Ishikawa (cell line): Measurements from ENCODE around the gene DNAH7.

Experiments used
- EP300 ChIP-seq: IDR thresholded peaks from 2 replicates; pipeline ENCODE4 v1.6.1; 2012; ENCODE audit warnings: borderline replicate concordance
- NFIC ChIP-seq: IDR thresholded peaks from 2 replicates; pipeline ENCODE4 v1.6.1; 2012
- RAD21 ChIP-seq: IDR thresholded peaks from 2 replicates; pipeline ENCODE4 v1.6.1; 2012; ENCODE audit warnings: low read depth
- TCF12 ChIP-seq: IDR thresholded peaks from 2 replicates; pipeline ENCODE4 v1.6.1; 2012; ENCODE audit warnings: low read depth
- ZBTB7A ChIP-seq: IDR thresholded peaks from 2 replicates; pipeline ENCODE4 v1.6.1; 2012; ENCODE audit warnings: low read depth
- TF ChIP-seq, protein P1 (sequence below): IDR thresholded peaks from 2 replicates; pipeline ENCODE4 v1.6.1; 2012
- TF ChIP-seq, protein P2 (sequence below): IDR thresholded peaks from 2 replicates; pipeline ENCODE4 v1.6.1; 2012
- TF ChIP-seq, protein P3 (sequence below): IDR thresholded peaks from 2 replicates; pipeline ENCODE4 v1.6.1; 2012; ENCODE audit warnings: low read depth, mild to moderate bottlenecking

DNA sequence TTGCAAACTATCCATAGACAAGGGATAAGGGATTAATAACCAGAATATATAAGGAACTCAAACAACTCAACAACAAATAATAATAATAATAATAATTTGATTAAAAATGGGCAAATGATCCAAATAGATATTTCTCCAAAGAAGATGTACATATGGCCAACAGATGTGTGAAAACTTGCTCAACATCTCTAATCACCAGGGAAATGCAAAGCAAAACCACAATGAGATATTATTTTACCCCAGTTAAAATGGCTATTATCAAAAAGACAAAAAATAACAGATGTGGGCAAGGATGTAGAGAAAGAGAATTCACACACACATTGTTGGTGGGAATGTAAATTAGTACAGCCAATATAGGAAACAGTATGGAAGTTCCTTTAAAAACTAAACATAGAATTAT is 26.9 kb downstream of the DNAH7 start:
- no peak for TF ChIP-seq EP300
- TF ChIP-seq, protein P1, sequence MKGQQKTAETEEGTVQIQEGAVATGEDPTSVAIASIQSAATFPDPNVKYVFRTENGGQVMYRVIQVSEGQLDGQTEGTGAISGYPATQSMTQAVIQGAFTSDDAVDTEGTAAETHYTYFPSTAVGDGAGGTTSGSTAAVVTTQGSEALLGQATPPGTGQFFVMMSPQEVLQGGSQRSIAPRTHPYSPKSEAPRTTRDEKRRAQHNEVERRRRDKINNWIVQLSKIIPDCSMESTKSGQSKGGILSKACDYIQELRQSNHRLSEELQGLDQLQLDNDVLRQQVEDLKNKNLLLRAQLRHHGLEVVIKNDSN, result no peak
- TF ChIP-seq, protein P2, sequence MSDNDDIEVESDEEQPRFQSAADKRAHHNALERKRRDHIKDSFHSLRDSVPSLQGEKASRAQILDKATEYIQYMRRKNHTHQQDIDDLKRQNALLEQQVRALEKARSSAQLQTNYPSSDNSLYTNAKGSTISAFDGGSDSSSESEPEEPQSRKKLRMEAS, result no peak
- TF ChIP-seq NFIC, result no peak
- TF ChIP-seq TCF12, result no peak
- TF ChIP-seq, protein P3, sequence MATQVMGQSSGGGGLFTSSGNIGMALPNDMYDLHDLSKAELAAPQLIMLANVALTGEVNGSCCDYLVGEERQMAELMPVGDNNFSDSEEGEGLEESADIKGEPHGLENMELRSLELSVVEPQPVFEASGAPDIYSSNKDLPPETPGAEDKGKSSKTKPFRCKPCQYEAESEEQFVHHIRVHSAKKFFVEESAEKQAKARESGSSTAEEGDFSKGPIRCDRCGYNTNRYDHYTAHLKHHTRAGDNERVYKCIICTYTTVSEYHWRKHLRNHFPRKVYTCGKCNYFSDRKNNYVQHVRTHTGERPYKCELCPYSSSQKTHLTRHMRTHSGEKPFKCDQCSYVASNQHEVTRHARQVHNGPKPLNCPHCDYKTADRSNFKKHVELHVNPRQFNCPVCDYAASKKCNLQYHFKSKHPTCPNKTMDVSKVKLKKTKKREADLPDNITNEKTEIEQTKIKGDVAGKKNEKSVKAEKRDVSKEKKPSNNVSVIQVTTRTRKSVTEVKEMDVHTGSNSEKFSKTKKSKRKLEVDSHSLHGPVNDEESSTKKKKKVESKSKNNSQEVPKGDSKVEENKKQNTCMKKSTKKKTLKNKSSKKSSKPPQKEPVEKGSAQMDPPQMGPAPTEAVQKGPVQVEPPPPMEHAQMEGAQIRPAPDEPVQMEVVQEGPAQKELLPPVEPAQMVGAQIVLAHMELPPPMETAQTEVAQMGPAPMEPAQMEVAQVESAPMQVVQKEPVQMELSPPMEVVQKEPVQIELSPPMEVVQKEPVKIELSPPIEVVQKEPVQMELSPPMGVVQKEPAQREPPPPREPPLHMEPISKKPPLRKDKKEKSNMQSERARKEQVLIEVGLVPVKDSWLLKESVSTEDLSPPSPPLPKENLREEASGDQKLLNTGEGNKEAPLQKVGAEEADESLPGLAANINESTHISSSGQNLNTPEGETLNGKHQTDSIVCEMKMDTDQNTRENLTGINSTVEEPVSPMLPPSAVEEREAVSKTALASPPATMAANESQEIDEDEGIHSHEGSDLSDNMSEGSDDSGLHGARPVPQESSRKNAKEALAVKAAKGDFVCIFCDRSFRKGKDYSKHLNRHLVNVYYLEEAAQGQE, result no peak
- no peak for TF ChIP-seq ZBTB7A
- no peak for TF ChIP-seq RAD21
